A549 (cell line): ENCODE data around the gene FBXO2. TPM values are rescaled to one million over a fixed set of nuclear protein-coding genes. Genes with fewer than 3 reads are reported as not detected.

Experiments
- ATAC-seq, 2 experiments: fragments of 200-7000 bp in 1 of 2; fragments of >200 bp in 1 of 2; cut with Nextera tagmentation in 1 of 2; cut with Tn5 transposase in 1 of 2; 3 replicates each; pipeline versions ENCODE4 v1.8.0 to v1.9.1; 2018 to 2020; ENCODE audit warnings: mild to moderate bottlenecking in 1 of 2, moderate library complexity in 1 of 2
- CTCF ChIA-PET: fragments of 300-600 bp; sonication (Branson Sonifier 250); formaldehyde crosslinking; extraction: SDS; loops from one replicate; lab custom pipeline; 2021; ENCODE audit warnings: antibody characterized with exemption, inconsistent platforms; lab: Yijun Ruan, JAX
- POLR2A ChIA-PET: fragments of 350-600 bp; formaldehyde crosslinking; extraction: SDS; loops from one replicate; lab custom pipeline; 2021; ENCODE audit warnings: antibody characterized with exemption, inconsistent platforms; lab: Yijun Ruan, JAX
- DNase-seq, 2 experiments: peaks; one replicate each; pipeline versions ENCODE4 v3.0.0 to v3.0.0-alpha.2; 2011 to 2016; ENCODE audit warnings: low read depth in 1 of 2, low spot score in 1 of 2
- FAIRE-seq: peaks from 2 replicates; lab custom pipeline; 2011; peaks lifted over from hg19 to GRCh38; lab: Jason Lieb, UNC
- H3K27ac ChIP-seq, 2 experiments: fragments of >200 bp; sonication (Bioruptor Twin); formaldehyde crosslinking; 3 replicates each; pipeline ENCODE4 v1.5.1; 2016 to 2017
- H3K4me1 ChIP-seq: fragments of >200 bp; sonication (Bioruptor Twin); formaldehyde crosslinking; 3 replicates; pipeline ENCODE4 v1.6.1; 2016
- H3K4me2 ChIP-seq: fragments of >200 bp; sonication (Bioruptor Twin); formaldehyde crosslinking; 3 replicates; pipeline ENCODE4 v1.6.1; 2016
- H3K4me3 ChIP-seq: fragments of >200 bp; sonication (Bioruptor Twin); formaldehyde crosslinking; 3 replicates; pipeline ENCODE4 v1.5.1; 2016
- H3K9me3 ChIP-seq: fragments of >200 bp; sonication (Bioruptor Twin); formaldehyde crosslinking; 3 replicates; pipeline ENCODE4 v1.6.1; 2016
- CBX2 ChIP-seq: fragments of 200-600 bp; sonication (generic); IDR thresholded peaks from 2 replicates; pipeline ENCODE4 v1.6.1; 2016; ENCODE audit warnings: low read depth, mild to moderate bottlenecking, borderline replicate concordance
- CEBPB ChIP-seq, 2 experiments: fragments of >200 bp in 1 of 2; sonication (Bioruptor Twin) in 1 of 2; formaldehyde crosslinking in 1 of 2; IDR thresholded peaks; 2 replicates each; pipeline ENCODE4 v1.6.1; 2012 to 2016
- CHD2 ChIP-seq: fragments of 150-350 bp; IDR thresholded peaks from 2 replicates; pipeline ENCODE4 v1.6.1; 2014; ENCODE audit warnings: low read length; ENCODE audit not compliant: partially characterized antibody
- FOSB ChIP-seq: fragments of 250-450 bp; sonication (Bioruptor Pico); IDR thresholded peaks from 2 replicates; pipeline ENCODE4 v1.5.0; 2020; ENCODE audit warnings: mild to moderate bottlenecking, moderate library complexity
- FOSL2 ChIP-seq, 2 experiments: fragments of 450-650 bp in 1 of 2; fragments of >200 bp in 1 of 2; sonication (Bioruptor Twin) in 1 of 2; formaldehyde crosslinking; IDR thresholded peaks; 2 replicates each; pipeline versions ENCODE4 v1.5.0 to v1.6.1; 2016 to 2020; ENCODE audit warnings: mild to moderate bottlenecking in 1 of 2, moderate library complexity in 1 of 2
- GATA3 ChIP-seq: IDR thresholded peaks from 2 replicates; pipeline ENCODE4 v1.6.1; 2012; ENCODE audit warnings: borderline replicate concordance
- HDAC2 ChIP-seq: fragments of 200-600 bp; sonication (generic); IDR thresholded peaks from 2 replicates; pipeline ENCODE4 v1.6.1; 2016
- HOXA7 ChIP-seq: fragments of 250-450 bp; sonication (Bioruptor Pico); IDR thresholded peaks from 2 replicates; pipeline ENCODE4 v1.5.0; 2020; ENCODE audit warnings: mild to moderate bottlenecking, moderate library complexity
- JUN ChIP-seq, 2 experiments: fragments of >200 bp; sonication (Bioruptor Twin); formaldehyde crosslinking; IDR thresholded peaks; 2 replicates in 1 of 2; 3 replicates in 1 of 2; pipeline ENCODE4 v1.6.1; 2016 to 2017
- KDM1A ChIP-seq: fragments of 200-600 bp; sonication (generic); IDR thresholded peaks from 2 replicates; pipeline ENCODE4 v1.6.1; 2016; ENCODE audit warnings: low read depth, mild to moderate bottlenecking
- KDM5A ChIP-seq: fragments of 200-600 bp; sonication (generic); IDR thresholded peaks from 2 replicates; pipeline ENCODE4 v1.6.1; 2016; ENCODE audit warnings: antibody characterized with exemption, mild to moderate bottlenecking
- MAZ ChIP-seq: fragments of 150-350 bp; IDR thresholded peaks from 2 replicates; pipeline ENCODE4 v1.6.1; 2014; ENCODE audit warnings: antibody characterized with exemption, low read depth, low read length, borderline replicate concordance
- NFE2L2 ChIP-seq: fragments of 150-350 bp; conservative IDR thresholded peaks from 2 replicates; pipeline ENCODE4 v1.6.1; 2014; ENCODE audit warnings: low read length
- NPAS2 ChIP-seq: fragments of 250-450 bp; sonication (Bioruptor Pico); IDR thresholded peaks from 2 replicates; pipeline ENCODE4 v1.8.0; 2022; ENCODE audit warnings: mild to moderate bottlenecking, moderate library complexity, borderline replicate concordance
- NR3C1 ChIP-seq: fragments of >200 bp; sonication (Bioruptor Twin); formaldehyde crosslinking; IDR thresholded peaks from 3 replicates; pipeline ENCODE4 v1.6.1; 2017
- PHF8 ChIP-seq: fragments of 200-600 bp; sonication (generic); IDR thresholded peaks from 2 replicates; pipeline ENCODE4 v1.6.1; 2016; ENCODE audit warnings: low read depth, mild to moderate bottlenecking, antibody characterized with exemption, moderate library complexity, borderline replicate concordance
- POLR2AphosphoS2 ChIP-seq: conservative IDR thresholded peaks from 2 replicates; pipeline ENCODE4 v1.6.1; 2012; ENCODE audit warnings: low read length, improper control_type of control experiment, inconsistent platforms
- RAD21 ChIP-seq, 2 experiments: fragments of >200 bp in 1 of 2; sonication (Bioruptor Twin) in 1 of 2; formaldehyde crosslinking in 1 of 2; IDR thresholded peaks in 1 of 2; conservative IDR thresholded peaks in 1 of 2; 2 replicates in 1 of 2; 3 replicates in 1 of 2; pipeline ENCODE4 v1.6.1; 2012 to 2018; ENCODE audit warnings: inconsistent platforms in 1 of 2
- ZSCAN20 ChIP-seq: fragments of 250-450 bp; sonication (Bioruptor Pico); IDR thresholded peaks from 2 replicates; pipeline ENCODE4 v1.8.0; 2022; ENCODE audit warnings: mild to moderate bottlenecking, moderate library complexity
- WGBS: methylation state at CpG from one replicate; pipeline ENCODE4 v1.1.6; 2017; ENCODE audit errors: missing lambda C conversion rate; 5-methylcytosine and 5-hydroxymethylcytosine counted together
- polyA plus RNA-seq, 4 experiments: library from polyadenylated mRNA; depleted of rRNA in 3 of 4; stranded (reverse); fragments of >200 nt; fragmentation: RNase III in 1 of 4; extraction: RNeasy Plus Mini Kit Qiagen cat#74134 plus additional on column Dnase treatment in 1 of 4; gene quantifications; 2 replicates in 3 of 4; 3 replicates in 1 of 4; pipeline ENCODE4 v1.2.3, GENCODE V29; 2011 to 2017
- TF ChIP-seq, protein P1 (sequence below): fragments of 450-650 bp; IDR thresholded peaks from 2 replicates; pipeline ENCODE4 v1.6.1; 2014; ENCODE audit warnings: antibody characterized with exemption
- TF ChIP-seq, protein P2 (sequence below): fragments of >200 bp; sonication (Bioruptor Twin); formaldehyde crosslinking; IDR thresholded peaks from 3 replicates; pipeline ENCODE4 v1.6.1; 2016
- TF ChIP-seq, protein P3 (sequence below): fragments of >200 bp; sonication (Bioruptor Twin); formaldehyde crosslinking; IDR thresholded peaks from 3 replicates; pipeline ENCODE4 v1.5.1; 2016
- TF ChIP-seq, protein P4 (sequence below): IDR thresholded peaks from 2 replicates; pipeline ENCODE4 v1.6.1; 2012

The FBXO2 gene
- polyA plus RNA-seq, 2 of the 4 experiments (the other 2 are of a cell fraction): 8.5 to 31.2 TPM

DNA sequence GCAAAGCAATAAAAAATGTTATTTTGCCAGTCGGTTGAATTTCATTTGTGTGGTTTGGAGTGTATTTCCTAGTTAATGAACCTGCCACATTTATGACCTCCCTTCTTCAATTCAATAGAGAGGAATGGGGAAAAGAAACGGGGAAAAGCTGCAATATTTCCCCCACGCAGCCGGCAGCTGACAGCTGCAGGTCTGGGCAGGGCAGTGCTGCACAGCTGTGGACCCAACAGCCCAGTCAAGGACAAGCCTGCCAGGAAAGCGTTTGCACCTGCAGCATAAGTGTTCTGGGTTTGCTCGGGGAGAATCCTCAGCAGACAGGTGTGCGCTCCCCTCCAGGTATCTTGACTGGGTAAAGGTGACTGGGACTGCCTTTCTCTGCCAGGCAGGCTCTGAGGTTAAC, 53.4 kb downstream of the FBXO2 start:
- Histone ChIP-seq H3K4me1 (no peaks in the 10 kb centered on the region), H3K9me3 (no peaks in the 10 kb centered on the region), H3K4me3 (no peak overlapping the region), H3K4me2 (no peak overlapping the region), H3K27ac (no peak overlapping the region)
- FAIRE-seq (no peak), DNase-seq (no peak), ATAC-seq (no peak)
- TF ChIP-seq CEBPB (IDR thresholded peaks at IDR 0.05) (no peak), FOSL2 (IDR thresholded peaks at IDR 0.05) (no peak), FOSL2 (CRISPR knock-in tag; IDR thresholded peaks at IDR 0.05) (no peak), HOXA7 (CRISPR knock-in tag) (no peak), RAD21 (conservative IDR thresholded peaks at IDR 0.05 in 1 of 2, IDR thresholded peaks at IDR 0.05 in 1 of 2) (no peak), KDM1A (no peak), JUN (IDR thresholded peaks at IDR 0.05) (no peak)
- TF ChIP-seq, protein P1, sequence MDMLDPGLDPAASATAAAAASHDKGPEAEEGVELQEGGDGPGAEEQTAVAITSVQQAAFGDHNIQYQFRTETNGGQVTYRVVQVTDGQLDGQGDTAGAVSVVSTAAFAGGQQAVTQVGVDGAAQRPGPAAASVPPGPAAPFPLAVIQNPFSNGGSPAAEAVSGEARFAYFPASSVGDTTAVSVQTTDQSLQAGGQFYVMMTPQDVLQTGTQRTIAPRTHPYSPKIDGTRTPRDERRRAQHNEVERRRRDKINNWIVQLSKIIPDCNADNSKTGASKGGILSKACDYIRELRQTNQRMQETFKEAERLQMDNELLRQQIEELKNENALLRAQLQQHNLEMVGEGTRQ: no peak
- TF ChIP-seq, protein P2, sequence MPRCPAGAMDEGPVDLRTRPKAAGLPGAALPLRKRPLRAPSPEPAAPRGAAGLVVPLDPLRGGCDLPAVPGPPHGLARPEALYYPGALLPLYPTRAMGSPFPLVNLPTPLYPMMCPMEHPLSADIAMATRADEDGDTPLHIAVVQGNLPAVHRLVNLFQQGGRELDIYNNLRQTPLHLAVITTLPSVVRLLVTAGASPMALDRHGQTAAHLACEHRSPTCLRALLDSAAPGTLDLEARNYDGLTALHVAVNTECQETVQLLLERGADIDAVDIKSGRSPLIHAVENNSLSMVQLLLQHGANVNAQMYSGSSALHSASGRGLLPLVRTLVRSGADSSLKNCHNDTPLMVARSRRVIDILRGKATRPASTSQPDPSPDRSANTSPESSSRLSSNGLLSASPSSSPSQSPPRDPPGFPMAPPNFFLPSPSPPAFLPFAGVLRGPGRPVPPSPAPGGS: no peak
- WGBS: 39% methylated on average over 5 of the region's 7 CpGs
- POLR2A ChIA-PET: no interaction called here
- CTCF ChIA-PET: no interaction called here

DNA sequence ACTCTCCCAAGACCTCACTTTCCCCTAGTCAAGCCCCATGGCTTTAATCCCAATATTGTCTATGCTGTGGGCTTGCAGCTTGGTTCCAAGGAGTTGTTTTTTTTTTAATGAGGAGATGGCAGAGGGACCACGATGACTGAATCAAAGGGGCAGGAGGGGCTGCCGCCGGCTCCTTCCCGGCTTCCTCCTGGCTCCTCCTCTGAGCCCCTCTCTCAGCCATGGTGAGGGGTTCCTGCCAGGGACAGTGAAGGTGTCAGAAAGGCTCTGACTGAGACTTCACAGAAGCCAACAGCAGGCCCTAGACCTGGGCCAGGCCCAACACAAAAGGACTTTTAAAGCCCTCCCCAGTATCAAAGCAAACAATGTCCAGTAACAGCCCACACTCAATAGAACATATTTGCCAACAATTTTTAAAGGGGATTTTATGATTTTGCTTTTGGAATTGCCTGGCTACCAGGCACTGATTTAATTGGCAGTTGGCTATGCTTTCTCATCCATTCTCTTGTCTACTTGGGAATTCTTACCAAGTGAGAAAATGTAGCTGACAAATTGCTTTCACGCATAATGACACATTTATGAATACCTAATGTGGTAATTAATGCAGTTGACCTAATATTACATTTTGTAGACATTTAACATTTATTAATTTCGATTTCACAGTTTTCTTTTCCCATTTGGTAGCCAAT, 54.2 kb downstream of the FBXO2 start:
- H3K4me1 ChIP-seq: no peaks in the 10 kb centered on the region
- no peaks in the 10 kb centered on the region for H3K9me3 ChIP-seq
- no peak overlapping the region for H3K4me3 ChIP-seq
- POLR2A ChIA-PET: no interaction called here
- H3K27ac ChIP-seq: no peak overlapping the region
- TF ChIP-seq FOSB (no peak), PHF8 (no peak)
- TF ChIP-seq, all 56 proteins: peak for 0
- CTCF ChIA-PET: no interaction called here
- H3K4me2 ChIP-seq: no peak overlapping the region
- WGBS: 52% methylated on average over 6 of the region's 6 CpGs
- no peak for FAIRE-seq
- DNase-seq: no peak
- ATAC-seq: no peak

DNA sequence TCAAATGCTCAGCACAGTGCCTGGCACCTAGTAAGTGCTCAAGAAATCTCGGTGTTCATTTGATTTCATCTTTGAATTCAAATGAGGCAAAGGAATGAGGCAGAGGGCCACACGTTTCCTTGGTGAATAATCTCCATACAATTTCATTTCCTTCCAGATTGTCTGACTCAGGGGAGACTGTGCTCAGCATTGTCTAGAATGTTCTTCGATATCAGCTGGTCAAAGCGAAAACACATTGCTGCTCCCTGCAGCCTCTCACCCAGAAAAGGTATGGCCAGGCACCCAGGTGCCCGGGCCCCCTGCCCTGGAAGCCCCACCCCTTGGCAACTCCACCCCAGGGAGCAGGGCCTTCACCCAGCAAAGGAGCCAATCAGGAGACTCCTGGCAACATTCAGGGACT, 55.8 kb downstream of the FBXO2 start:
- DNase-seq: no peak
- ChIA-PET POLR2A (no interaction called here), CTCF (no interaction called here)
- ATAC-seq: no peak
- no peaks in the 10 kb centered on the region for H3K4me1 ChIP-seq
- no peaks in the 10 kb centered on the region for H3K9me3 ChIP-seq
- H3K27ac ChIP-seq: no peak overlapping the region
- no peak for FAIRE-seq
- 42% methylated on average over 4 of the region's 5 CpGs for whole genome bisulfite sequencing
- no peak overlapping the region for H3K4me2 ChIP-seq
- no peak overlapping the region for H3K4me3 ChIP-seq
- no peak for TF ChIP-seq HDAC2
- TF ChIP-seq ZSCAN20 (CRISPR knock-in tag): no peak
- no peak for TF ChIP-seq CBX2
- TF ChIP-seq, protein P3, sequence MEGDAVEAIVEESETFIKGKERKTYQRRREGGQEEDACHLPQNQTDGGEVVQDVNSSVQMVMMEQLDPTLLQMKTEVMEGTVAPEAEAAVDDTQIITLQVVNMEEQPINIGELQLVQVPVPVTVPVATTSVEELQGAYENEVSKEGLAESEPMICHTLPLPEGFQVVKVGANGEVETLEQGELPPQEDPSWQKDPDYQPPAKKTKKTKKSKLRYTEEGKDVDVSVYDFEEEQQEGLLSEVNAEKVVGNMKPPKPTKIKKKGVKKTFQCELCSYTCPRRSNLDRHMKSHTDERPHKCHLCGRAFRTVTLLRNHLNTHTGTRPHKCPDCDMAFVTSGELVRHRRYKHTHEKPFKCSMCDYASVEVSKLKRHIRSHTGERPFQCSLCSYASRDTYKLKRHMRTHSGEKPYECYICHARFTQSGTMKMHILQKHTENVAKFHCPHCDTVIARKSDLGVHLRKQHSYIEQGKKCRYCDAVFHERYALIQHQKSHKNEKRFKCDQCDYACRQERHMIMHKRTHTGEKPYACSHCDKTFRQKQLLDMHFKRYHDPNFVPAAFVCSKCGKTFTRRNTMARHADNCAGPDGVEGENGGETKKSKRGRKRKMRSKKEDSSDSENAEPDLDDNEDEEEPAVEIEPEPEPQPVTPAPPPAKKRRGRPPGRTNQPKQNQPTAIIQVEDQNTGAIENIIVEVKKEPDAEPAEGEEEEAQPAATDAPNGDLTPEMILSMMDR: no peak
- no peak for TF ChIP-seq GATA3
- TF ChIP-seq NR3C1: no peak
- TF ChIP-seq FOSB: no peak
- TF ChIP-seq NFE2L2: no peak
- no peak for TF ChIP-seq JUN (IDR thresholded peaks at IDR 0.05)
- no peak for TF ChIP-seq KDM5A
- TF ChIP-seq MAZ: no peak
- TF ChIP-seq CHD2: no peak
- no peak for TF ChIP-seq POLR2AphosphoS2
- TF ChIP-seq, protein P4, sequence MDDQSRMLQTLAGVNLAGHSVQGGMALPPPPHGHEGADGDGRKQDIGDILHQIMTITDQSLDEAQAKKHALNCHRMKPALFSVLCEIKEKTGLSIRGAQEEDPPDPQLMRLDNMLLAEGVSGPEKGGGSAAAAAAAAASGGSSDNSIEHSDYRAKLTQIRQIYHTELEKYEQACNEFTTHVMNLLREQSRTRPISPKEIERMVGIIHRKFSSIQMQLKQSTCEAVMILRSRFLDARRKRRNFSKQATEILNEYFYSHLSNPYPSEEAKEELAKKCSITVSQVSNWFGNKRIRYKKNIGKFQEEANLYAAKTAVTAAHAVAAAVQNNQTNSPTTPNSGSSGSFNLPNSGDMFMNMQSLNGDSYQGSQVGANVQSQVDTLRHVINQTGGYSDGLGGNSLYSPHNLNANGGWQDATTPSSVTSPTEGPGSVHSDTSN: no peak
- no peak for TF ChIP-seq NPAS2 (CRISPR knock-in tag)
